Mesodermal cell (in vitro differentiated cells): Measurements from ENCODE around the gene WDR76.
A peak's percentile ranks its signal among the peaks of the same experiment; 100 is the strongest.
"Not testable (repeated sequence)": the region's sequence is repeated elsewhere in the genome, so short reads cannot be mapped to it uniquely, and the experiment has no call there.

ENCODE experiments used
- H3K27ac ChIP-seq: 2 replicates; pipeline ENCODE4 v1.7.0; 2013; ENCODE audit warnings: mild to moderate bottlenecking, low read depth, low read length, moderate library complexity; ENCODE audit not compliant: severe bottlenecking
- H3K36me3 ChIP-seq: 2 replicates; pipeline ENCODE4 v1.7.1; 2013; ENCODE audit warnings: mild to moderate bottlenecking, low read length, moderate library complexity; ENCODE audit not compliant: control insufficient read depth, insufficient read depth
- H3K4me1 ChIP-seq: one replicate; pipeline ENCODE4 v1.7.1; 2013; ENCODE audit warnings: mild to moderate bottlenecking, low read length; ENCODE audit not compliant: insufficient read depth, control insufficient read depth, poor library complexity, severe bottlenecking
- H3K4me3 ChIP-seq: 2 replicates; pipeline ENCODE4 v1.7.0; 2013; ENCODE audit warnings: low read length, control low read depth, mild to moderate bottlenecking; ENCODE audit not compliant: insufficient read depth, poor library complexity, severe bottlenecking; ENCODE audit errors: extremely low read depth
- H3K9me3 ChIP-seq: 2 replicates; pipeline ENCODE4 v1.7.1; 2013; ENCODE audit warnings: mild to moderate bottlenecking, low read length, moderate library complexity; ENCODE audit not compliant: control insufficient read depth
- WGBS, 2 experiments: methylation state at CpG; one replicate each; pipeline ENCODE4 v1.1.5; 2013; ENCODE audit warnings: missing lambda C conversion rate in 2 of 2; ENCODE audit not compliant: insufficient coverage in 2 of 2; 5-methylcytosine and 5-hydroxymethylcytosine counted together

Gene WDR76

DNA sequence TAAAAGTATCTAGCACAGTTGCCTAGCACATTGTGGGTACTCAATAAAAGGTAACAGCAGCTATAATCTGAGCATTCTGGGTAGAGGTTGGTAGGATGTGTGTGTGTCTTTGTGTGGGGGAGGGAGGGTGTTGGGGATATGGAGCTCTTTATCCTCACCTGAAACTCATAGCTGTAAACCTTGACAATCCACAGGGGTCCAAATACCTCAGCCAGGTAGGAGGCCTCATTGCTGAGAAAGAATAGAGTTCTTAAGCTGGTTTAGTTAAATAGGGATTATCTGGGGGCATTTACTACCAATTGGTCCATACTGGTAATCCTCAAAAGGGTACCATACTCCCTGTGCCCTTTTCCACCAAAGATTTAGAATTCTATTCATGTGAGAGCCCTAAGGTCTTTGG, 30.8 kb upstream of the WDR76 start:
- peaks cover 6% of the 10 kb centered on the region for H3K9me3 ChIP-seq
- H3K4me3 ChIP-seq, result no peak overlapping the region
- H3K4me1 ChIP-seq, result peaks cover 40% of the 10 kb centered on the region
- H3K36me3 ChIP-seq, result peaks cover 71% of the 10 kb centered on the region
- H3K27ac ChIP-seq, result no peak overlapping the region

DNA sequence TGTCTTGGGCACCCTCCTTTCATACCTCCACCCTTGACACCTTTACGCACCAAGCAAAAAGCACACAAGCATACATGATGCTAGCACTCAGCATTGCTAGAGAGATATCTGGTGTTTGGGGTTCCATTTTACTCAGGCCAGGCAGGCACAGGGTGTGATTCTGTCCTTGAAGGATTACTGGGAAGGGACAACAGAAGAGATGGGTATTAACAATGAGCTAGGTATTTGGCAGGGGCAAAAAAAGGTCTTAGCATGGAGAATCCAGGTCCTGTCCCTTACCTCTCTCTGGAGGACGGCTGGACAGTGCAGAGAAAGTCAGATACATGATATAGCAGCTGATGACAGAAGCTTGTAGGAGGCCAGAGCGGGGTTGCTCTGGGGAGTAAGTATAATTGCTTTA, 30.2 kb upstream of the WDR76 start:
- peaks cover 74% of the 10 kb centered on the region for H3K36me3 ChIP-seq

GRCh38 chr15:43799209-43799944, 27.4 kb upstream of the WDR76 start:
- Histone ChIP-seq H3K36me3 (peaks cover 83% of the 10 kb centered on the region), H3K4me1 (peaks cover 30% of the 10 kb centered on the region), H3K27ac (no peak overlapping the region), H3K4me3 (no peak overlapping the region), H3K9me3 (peaks cover 6% of the 10 kb centered on the region)
- 94 to 96% methylated on average over 11 to 15 of the region's 16 CpGs for WGBS, 2 experiments

More for the DNA sequence above, 30.2 kb upstream of the WDR76 start:
- H3K27ac ChIP-seq, result peak overlapping the region; percentile 10
- peaks cover 6% of the 10 kb centered on the region for H3K9me3 ChIP-seq
- peaks cover 40% of the 10 kb centered on the region for H3K4me1 ChIP-seq
- 95% methylated on average over 2 of the region's 3 CpGs; no CpG with 5 or more reads in 1 of the 2 experiments for WGBS, 2 experiments
- H3K4me3 ChIP-seq, result no peak overlapping the region

DNA sequence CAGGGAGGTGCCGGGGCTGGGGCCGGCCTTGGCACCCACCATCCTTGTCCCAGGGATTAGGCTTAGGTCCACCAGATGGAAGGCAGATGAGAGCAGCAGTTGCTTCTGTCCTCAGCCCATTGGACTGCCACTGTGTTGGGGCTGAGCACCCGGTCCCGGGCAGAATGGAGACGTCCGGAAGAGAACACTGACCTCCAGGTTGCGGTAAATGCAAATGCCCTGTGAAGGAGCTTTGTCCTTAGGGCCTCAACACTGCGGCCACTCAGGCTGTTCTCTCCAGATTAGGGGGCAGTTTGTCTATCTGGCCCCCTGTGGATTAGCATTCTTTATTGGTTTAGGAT, 26.9 kb upstream of the WDR76 start, which contains the start of gene SERINC4:
TSS of gene SERINC4 (minus strand) at position 276 of the 341 bp plus-strand sequence. CDS start at position 42, 234 bp downstream.
- Histone ChIP-seq H3K9me3 (peaks cover 6% of the 10 kb centered on the region), H3K27ac (peak within 1 kb of the TSS; percentile 85), H3K4me1 (peaks cover 25% of the 10 kb centered on the region), H3K4me3 (peak within 1 kb of the TSS; percentile 90), H3K36me3 (peaks cover 84% of the 10 kb centered on the region)
- WGBS, 2 experiments, result 98 to 99% methylated on average over 8 of the region's 8 CpGs

DNA sequence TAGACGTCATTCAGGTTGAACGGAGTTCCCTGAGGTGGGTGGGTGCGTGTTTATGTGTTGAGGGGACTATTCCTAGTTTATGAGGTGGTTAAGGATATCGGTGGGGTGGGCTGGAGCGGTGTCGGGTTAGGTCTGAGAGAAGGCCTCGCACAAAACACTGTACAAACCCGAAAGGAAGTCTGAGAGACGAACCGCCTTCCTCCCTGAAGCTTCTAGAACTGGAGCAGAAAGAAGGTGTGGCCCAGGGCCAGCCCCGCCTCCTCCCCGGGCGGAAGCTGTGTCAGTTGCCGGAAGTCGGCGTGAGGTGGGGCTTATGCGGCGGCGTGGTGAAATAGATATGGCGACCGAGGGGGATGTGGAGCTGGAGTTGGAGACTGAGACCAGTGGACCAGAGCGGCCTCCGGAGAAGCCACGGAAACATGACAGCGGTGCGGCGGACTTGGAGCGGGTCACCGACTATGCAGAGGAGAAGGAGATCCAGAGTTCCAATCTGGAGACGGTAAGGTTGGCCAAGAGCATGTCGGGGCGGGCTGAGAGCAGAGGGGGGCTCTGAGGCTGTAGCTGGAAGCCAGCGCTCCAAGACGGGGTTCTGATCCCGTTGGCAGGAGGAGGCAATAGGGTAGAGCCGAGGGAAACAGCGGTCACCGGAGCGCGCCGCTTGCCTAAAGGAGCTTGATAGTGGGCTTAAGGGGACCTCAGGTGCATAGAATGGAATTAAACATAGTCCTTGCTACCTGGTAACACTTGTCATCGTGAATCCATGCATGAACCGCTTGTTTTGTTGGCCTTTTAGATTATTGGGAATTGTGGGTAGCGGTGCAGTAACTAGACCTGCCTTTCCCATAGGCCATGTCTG, 26.3 kb upstream of the WDR76 start, which contains the start of gene HYPK:
TSS of gene HYPK (plus strand) at position 314 of the 856 bp plus-strand sequence. CDS start at position 338, 24 bp downstream.
- peak within 1 kb of the TSS; percentile 85 for H3K27ac ChIP-seq
- WGBS, 2 experiments, result 14 to 15% methylated on average over 37 to 41 of the region's 44 CpGs
- H3K4me1 ChIP-seq, result peaks cover 19% of the 10 kb centered on the region
- H3K4me3 ChIP-seq, result peak within 1 kb of the TSS; percentile 90
- peaks cover 6% of the 10 kb centered on the region for H3K9me3 ChIP-seq
- peaks cover 84% of the 10 kb centered on the region for H3K36me3 ChIP-seq

GRCh38 chr15:43802676-43803075, 24.1 kb upstream of the WDR76 start:
- H3K4me1 ChIP-seq, H3K4me3 ChIP-seq, H3K27ac ChIP-seq, H3K9me3 ChIP-seq: not testable (repeated sequence)
- WGBS, 2 experiments, result 96% methylated on average over 4 of the region's 7 CpGs
- H3K36me3 ChIP-seq, result peaks cover 81% of the 10 kb centered on the region

GRCh38 chr15:43808435-43808950, 18.3 kb upstream of the WDR76 start:
- 88 to 96% methylated on average over 3 to 4 of the region's 5 CpGs for WGBS, 2 experiments
- Histone ChIP-seq H3K9me3 (no peaks in the 10 kb centered on the region), H3K27ac (no peak overlapping the region), H3K4me3 (no peak overlapping the region), H3K4me1 (no peaks in the 10 kb centered on the region), H3K36me3 (peaks cover 96% of the 10 kb centered on the region)

DNA sequence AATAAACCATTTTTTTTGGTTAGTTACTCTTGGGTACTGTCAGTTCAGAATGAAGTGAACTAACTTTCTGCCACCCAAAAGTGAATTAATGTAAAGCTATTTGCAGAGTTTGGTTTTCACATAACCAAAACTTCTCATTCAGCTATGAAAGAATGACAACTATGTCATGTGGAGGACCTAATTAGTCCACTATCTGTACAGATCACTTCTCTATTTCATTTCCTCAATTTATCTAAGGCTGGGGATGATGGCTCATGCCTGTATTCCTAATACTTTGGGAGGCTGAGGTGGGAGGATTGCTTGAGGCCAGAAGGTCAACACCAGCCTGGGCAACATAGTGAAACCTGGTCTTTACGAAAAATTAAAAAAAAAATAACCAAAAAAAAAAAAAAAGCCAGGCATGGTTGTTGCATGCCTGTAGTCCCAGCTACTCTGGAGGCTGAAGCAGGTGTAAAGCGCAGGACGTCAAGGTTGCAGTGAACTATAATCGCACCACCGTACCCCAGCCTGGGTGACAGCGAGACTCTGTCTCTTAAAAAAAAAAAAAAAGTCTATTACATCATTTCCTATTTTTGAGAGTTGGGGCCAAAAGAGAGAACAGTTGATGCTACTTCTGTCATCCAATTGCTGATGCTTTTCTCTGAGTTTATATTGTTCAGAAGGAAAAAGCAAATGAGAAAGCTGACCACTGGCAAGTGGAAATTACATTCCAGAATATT, 17.7 kb upstream of the WDR76 start:
- Histone ChIP-seq H3K9me3 (no peaks in the 10 kb centered on the region), H3K4me3 (no peak overlapping the region), H3K36me3 (peaks cover 97% of the 10 kb centered on the region), H3K27ac (no peak overlapping the region), H3K4me1 (no peaks in the 10 kb centered on the region)
- WGBS, 2 experiments, result 96 to 100% methylated on average over 3 of the region's 6 CpGs

- not testable (repeated sequence) for H3K9me3 ChIP-seq, H3K27ac ChIP-seq, H3K4me3 ChIP-seq, H3K4me1 ChIP-seq
- peaks cover 82% of the 10 kb centered on the region for H3K36me3 ChIP-seq
- 93 to 94% methylated on average over 2 to 3 of the region's 5 CpGs for WGBS, 2 experiments
Observed at GRCh38 chr15:43815064-43815463, 11.7 kb upstream of the WDR76 start.

GRCh38 chr15:43821505-43821904, 5.3 kb upstream of the WDR76 start:
- no peak overlapping the region for H3K27ac ChIP-seq
- H3K4me3 ChIP-seq, result no peak overlapping the region
- 100% methylated on average over 1 of the region's 3 CpGs; no CpG with 5 or more reads in 1 of the 2 experiments for WGBS, 2 experiments

More at GRCh38 chr15:43821505-43821904, 5.3 kb upstream of the WDR76 start:
- Histone ChIP-seq H3K4me1 (no peaks in the 10 kb centered on the region), H3K9me3 (peaks cover 3% of the 10 kb centered on the region), H3K36me3 (peaks cover 20% of the 10 kb centered on the region)
